ENCODE results near the gene TPMT. TPM values are rescaled to one million over a fixed set of nuclear protein-coding genes. Genes with fewer than 3 reads are reported as not detected.

The TPMT gene
- total and polyA plus RNA-seq, 11 donors: 7.1 to 22.5 (median 13.7) TPM

GRCh38 chr6:18096423-18096822 is 58.5 kb downstream of the TPMT start:
- no peak for TF ChIP-seq CTCF (IDR thresholded peaks at IDR 0.05)
- H3K4me3 ChIP-seq: no peak overlapping the region
- DNase-seq: no peak
- no peaks in the 10 kb centered on the region for H3K36me3 ChIP-seq
- intact Hi-C loops (cut with DNase I): no loop called here
- H3K27ac ChIP-seq: no peak overlapping the region
- H3K4me1 ChIP-seq: no peaks in the 10 kb centered on the region
- H3K27me3 ChIP-seq: no peaks in the 10 kb centered on the region
- WGBS, 4 donors: 81 to 91% (median 88%) methylated on average over 3 of the region's 3 CpGs
- H3K9me3 ChIP-seq: no peaks in the 10 kb centered on the region
- ATAC-seq: no peak

GRCh38 chr6:18091382-18091781 is 63.5 kb downstream of the TPMT start:
- Histone ChIP-seq H3K27me3 (no peaks in the 10 kb centered on the region), H3K27ac (no peak overlapping the region), H3K4me1 (no peaks in the 10 kb centered on the region), H3K36me3 (no peaks in the 10 kb centered on the region), H3K4me3 (no peak overlapping the region), H3K9me3 (peaks cover 0 to 17% (median 0%) of the 10 kb centered on the region in 12 donors)
- intact Hi-C loops (cut with DNase I): no loop called here
- TF ChIP-seq CTCF (IDR thresholded peaks at IDR 0.05) (no peak), POLR2A (IDR thresholded peaks at IDR 0.05) (no peak)
- 75 to 86% (median 80%) methylated on average over 1 of the region's 1 CpG for whole genome bisulfite sequencing, 4 donors
- DNase-seq (no peak), ATAC-seq (no peak)

GRCh38 chr6:18090349-18090786 is 64.5 kb downstream of the TPMT start:
- intact Hi-C loops (cut with DNase I): no loop called here
- Histone ChIP-seq H3K27me3 (no peaks in the 10 kb centered on the region), H3K9me3 (peaks cover 0 to 17% (median 0%) of the 10 kb centered on the region in 12 donors), H3K36me3 (no peaks in the 10 kb centered on the region), H3K4me1 (no peaks in the 10 kb centered on the region), H3K27ac (no peak overlapping the region), H3K4me3 (no peak overlapping the region)
- no peak for TF ChIP-seq CTCF (IDR thresholded peaks at IDR 0.05)
- no peak for TF ChIP-seq POLR2A (IDR thresholded peaks at IDR 0.05)
- ATAC-seq (no peak), DNase-seq (no peak)
- 61 to 86% (median 73%) methylated on average over 1 of the region's 1 CpG for WGBS, 4 donors

GRCh38 chr6:18088419-18089296 is 66.2 kb downstream of the TPMT start:
- Histone ChIP-seq H3K36me3 (no peaks in the 10 kb centered on the region), H3K27me3 (no peaks in the 10 kb centered on the region), H3K9me3 (peaks cover 0 to 17% (median 0%) of the 10 kb centered on the region in 12 donors), H3K27ac (no peak overlapping the region), H3K4me3 (no peak overlapping the region), H3K4me1 (no peaks in the 10 kb centered on the region)
- DNase-seq: no peak
- 74 to 82% (median 78%) methylated on average over 5 of the region's 5 CpGs for WGBS, 4 donors
- no peak for ATAC-seq
- TF ChIP-seq CTCF (IDR thresholded peaks at IDR 0.05) (no peak), POLR2A (IDR thresholded peaks at IDR 0.05) (no peak)
- intact Hi-C loops (cut with DNase I): loop anchor here in 1 of 10 donors (10.0 kb wide), 1 partner anchor 74 kb away; no protein-coding TSS in a partner anchor
